ENCODE results near the gene STK32B.

- TF ChIP-seq EZH2 (IDR thresholded peaks at IDR 0.05; ENCODE audit: borderline replicate concordance, low read depth, low read length, poor library complexity, severe bottlenecking): no peak
- TF ChIP-seq, protein P1, sequence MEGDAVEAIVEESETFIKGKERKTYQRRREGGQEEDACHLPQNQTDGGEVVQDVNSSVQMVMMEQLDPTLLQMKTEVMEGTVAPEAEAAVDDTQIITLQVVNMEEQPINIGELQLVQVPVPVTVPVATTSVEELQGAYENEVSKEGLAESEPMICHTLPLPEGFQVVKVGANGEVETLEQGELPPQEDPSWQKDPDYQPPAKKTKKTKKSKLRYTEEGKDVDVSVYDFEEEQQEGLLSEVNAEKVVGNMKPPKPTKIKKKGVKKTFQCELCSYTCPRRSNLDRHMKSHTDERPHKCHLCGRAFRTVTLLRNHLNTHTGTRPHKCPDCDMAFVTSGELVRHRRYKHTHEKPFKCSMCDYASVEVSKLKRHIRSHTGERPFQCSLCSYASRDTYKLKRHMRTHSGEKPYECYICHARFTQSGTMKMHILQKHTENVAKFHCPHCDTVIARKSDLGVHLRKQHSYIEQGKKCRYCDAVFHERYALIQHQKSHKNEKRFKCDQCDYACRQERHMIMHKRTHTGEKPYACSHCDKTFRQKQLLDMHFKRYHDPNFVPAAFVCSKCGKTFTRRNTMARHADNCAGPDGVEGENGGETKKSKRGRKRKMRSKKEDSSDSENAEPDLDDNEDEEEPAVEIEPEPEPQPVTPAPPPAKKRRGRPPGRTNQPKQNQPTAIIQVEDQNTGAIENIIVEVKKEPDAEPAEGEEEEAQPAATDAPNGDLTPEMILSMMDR (conservative IDR thresholded peaks at IDR 0.05; ENCODE audit: low read depth, low read length): no peak
Measured at GRCh38 chr4:5370286-5370685, 319.0 kb downstream of the STK32B start.

All from A673 (cell line).